HepG2 (cell line): Measurements from ENCODE around the gene CRABP1. TPM values are rescaled to one million over a fixed set of nuclear protein-coding genes. Genes with fewer than 3 reads are reported as not detected.

ENCODE experiments used
- ATAC-seq: fragments of 200-7000 bp; cut with Tn5 transposase; 3 replicates; pipeline ENCODE4 v1.9.1; 2020; ENCODE audit warnings: mild to moderate bottlenecking, moderate library complexity
- BruUV-seq: library from RNA; stranded (reverse); fragments of 400-500 nt; replicated peaks from 2 replicates; lab custom pipeline; 2021; lab: Mats Ljungman, UMichigan
- CTCF ChIA-PET: fragments of 300-600 bp; formaldehyde crosslinking; extraction: SDS; loops from one replicate; lab custom pipeline; 2021; ENCODE audit warnings: low total read pairs, inconsistent platforms, low intra/inter-chr PET ratio; lab: Yijun Ruan, JAX
- POLR2A ChIA-PET: fragments of 350-600 bp; sonication (Branson Sonifier 250); formaldehyde crosslinking; loops from one replicate; lab custom pipeline; 2020; ENCODE audit warnings: antibody characterized with exemption, inconsistent platforms; lab: Yijun Ruan, JAX
- DNase-seq: peaks from one replicate; pipeline ENCODE4 v3.0.0-alpha.2; 2015; ENCODE audit warnings: low spot score
- FAIRE-seq: peaks from 3 replicates; lab custom pipeline; 2011; peaks lifted over from hg19 to GRCh38; lab: Jason Lieb, UNC
- H2AFZ ChIP-seq: one replicate; pipeline ENCODE4 v1.6.1; 2011; ENCODE audit warnings: low read length, inconsistent platforms
- H3K27ac ChIP-seq: fragments of 300-600 bp; 3 replicates; pipeline ENCODE4 v1.8.0; 2011; ENCODE audit warnings: mixed run types, mild to moderate bottlenecking, mixed read lengths, low read length, inconsistent platforms; ENCODE audit not compliant: insufficient read depth; ENCODE audit errors: extremely low read length
- H3K27me3 ChIP-seq, 2 experiments: fragments of 200-600 bp in 1 of 2; 2 replicates in 1 of 2; 3 replicates in 1 of 2; pipeline versions ENCODE4 v1.6.0 to v1.8.0; 2011; ENCODE audit warnings: low read length in 2 of 2, mild to moderate bottlenecking in 2 of 2, moderate library complexity in 2 of 2, inconsistent platforms in 1 of 2; ENCODE audit not compliant: insufficient read depth in 2 of 2, control insufficient read depth in 1 of 2
- H3K36me3 ChIP-seq, 2 experiments: fragments of 200-600 bp in 1 of 2; replicated peaks in 1 of 2; 2 replicates in 1 of 2; 3 replicates in 1 of 2; pipeline versions ENCODE4 v1.5.1 to v1.8.0; 2011; ENCODE audit warnings: low read length in 2 of 2, inconsistent platforms in 1 of 2; ENCODE audit not compliant: insufficient read depth in 2 of 2, control insufficient read depth in 1 of 2
- H3K4me1 ChIP-seq: 2 replicates; pipeline ENCODE4 v1.5.1; 2012; ENCODE audit warnings: low read length, inconsistent platforms; ENCODE audit not compliant: insufficient read depth
- H3K4me2 ChIP-seq: 2 replicates; pipeline ENCODE4 v1.6.0; 2011; ENCODE audit warnings: low read depth, low read length, inconsistent platforms
- H3K4me3 ChIP-seq, 3 experiments: fragments of 200-600 bp in 1 of 3; sonication (generic), shearing (Covaris generic) in 1 of 3; replicated peaks in 1 of 3; 2 replicates each; pipeline ENCODE4 v1.5.1; 2011 to 2016; ENCODE audit warnings: low read length in 3 of 3, inconsistent platforms in 2 of 3, low read depth in 2 of 3, mild to moderate bottlenecking in 2 of 3, control low read depth in 1 of 3, mixed read lengths in 1 of 3; ENCODE audit not compliant: insufficient read depth in 1 of 3
- H3K79me2 ChIP-seq: one replicate; pipeline ENCODE4 v1.6.1; 2011; ENCODE audit warnings: low read length, inconsistent platforms; ENCODE audit not compliant: insufficient read depth
- H3K9ac ChIP-seq: 2 replicates; pipeline ENCODE4 v1.6.0; 2011; ENCODE audit warnings: mild to moderate bottlenecking, low read depth, low read length, inconsistent platforms; ENCODE audit not compliant: insufficient read depth
- H3K9me3 ChIP-seq: 2 replicates; pipeline ENCODE4 v1.5.1; 2012; ENCODE audit warnings: mild to moderate bottlenecking, low read length
- H4K20me1 ChIP-seq: 2 replicates; pipeline ENCODE4 v1.6.0; 2011; ENCODE audit warnings: inconsistent platforms, mild to moderate bottlenecking, low read length, moderate library complexity; ENCODE audit not compliant: insufficient read depth
- BHLHE40 ChIP-seq: IDR thresholded peaks from 2 replicates; pipeline ENCODE4 v1.6.1; 2011; ENCODE audit warnings: low read length, improper control_type of control experiment
- FOXO1 ChIP-seq: sonication (generic); formaldehyde crosslinking; IDR thresholded peaks from 2 replicates; pipeline ENCODE4 v1.4.0; 2020; ENCODE audit warnings: missing genetic modification reagents
- IRX3 ChIP-seq: sonication (generic); formaldehyde crosslinking; IDR thresholded peaks from 2 replicates; pipeline ENCODE4 v1.8.1; 2023; ENCODE audit warnings: mild to moderate bottlenecking, low read depth, missing genetic modification reagents, borderline replicate concordance
- KDM3A ChIP-seq: IDR thresholded peaks from 2 replicates; pipeline ENCODE4 v1.6.1; 2018; ENCODE audit warnings: low read depth, missing compliant biosample characterization
- PRDM10 ChIP-seq: sonication (generic); formaldehyde crosslinking; IDR thresholded peaks from 2 replicates; pipeline ENCODE4 v1.4.0; 2020; ENCODE audit warnings: low read depth, missing genetic modification reagents
- STAT6 ChIP-seq: sonication (generic); formaldehyde crosslinking; IDR thresholded peaks from 2 replicates; pipeline ENCODE4 v1.4.0; 2020; ENCODE audit warnings: missing genetic modification reagents, mild to moderate bottlenecking, borderline replicate concordance
- THRA ChIP-seq: sonication (generic); formaldehyde crosslinking; IDR thresholded peaks from 2 replicates; pipeline ENCODE4 v1.4.0; 2020; ENCODE audit warnings: missing genetic modification reagents, borderline replicate concordance
- UBTF ChIP-seq: sonication (generic); formaldehyde crosslinking; IDR thresholded peaks from 2 replicates; pipeline ENCODE4 v1.4.0; 2020; ENCODE audit warnings: mild to moderate bottlenecking, missing genetic modification reagents
- ZNF256 ChIP-seq: sonication (generic); formaldehyde crosslinking; conservative IDR thresholded peaks from 2 replicates; pipeline ENCODE4 v1.4.0; 2020; ENCODE audit warnings: missing genetic modification reagents
- ZNF576 ChIP-seq: sonication (generic); formaldehyde crosslinking; IDR thresholded peaks from 2 replicates; pipeline ENCODE4 v1.4.0; 2020; ENCODE audit warnings: mild to moderate bottlenecking, missing genetic modification reagents
- WGBS: methylation state at CpG from one replicate; pipeline ENCODE4 v1.1.6; 2017; ENCODE audit warnings: low lambda C conversion rate; 5-methylcytosine and 5-hydroxymethylcytosine counted together
- in situ Hi-C: cut with HindIII; loops from 2 replicates; pipeline ENCODE4 v1.10.0; 2017; ENCODE audit warnings: low pct_unique_long_range_greater_than_20kb; ENCODE audit not compliant: extremely low pct_ligation_motif_present
- intact Hi-C: fragments of 100-400 bp; cut with micrococcal nuclease; formaldehyde crosslinking; loops from one replicate; pipeline ENCODE4 v1.10.0; 2022; ENCODE audit not compliant: unreplicated experiment
- polyA plus RNA-seq, 8 experiments: library from polyadenylated mRNA; depleted of rRNA in 3 of 8; stranded (reverse) in 7 of 8; unstranded in 1 of 8; fragments of >200 nt; fragmentation: Illumina TruSeq in 4 of 8; extraction: Trizol in 4 of 8; gene quantifications; 2 replicates each; pipeline versions ENCODE4 v1.2.1 to v1.2.3, GENCODE V29; 2011 to 2016; ENCODE audit warnings: low read depth in 4 of 8, missing spikeins in 1 of 8, mixed read lengths in 1 of 8; ENCODE audit not compliant: insufficient read depth in 1 of 8
- total RNA-seq, 5 experiments: library from RNA; depleted of rRNA; stranded (reverse); fragments of >200 nt; fragmentation: Illumina TruSeq; extraction: Trizol; gene quantifications; 2 replicates each; pipeline ENCODE4 v1.2.3, GENCODE V29; 2016; ENCODE audit warnings: low read depth in 1 of 5

The CRABP1 gene
- total and polyA plus RNA-seq, 2 of the 13 experiments (the other 11 are each of a cell fraction or from before 2014, with no cell fraction given): not detected

- Histone ChIP-seq H2AFZ (no peak overlapping the region), H3K27ac (no peak overlapping the region), H3K27me3 (peaks cover 2 to 10% of the 10 kb centered on the region in 2 experiments; a peak in 4 of 5 replicates), H4K20me1 (no peaks in the 10 kb centered on the region), H3K4me1 (no peaks in the 10 kb centered on the region), H3K9ac (no peak overlapping the region), H3K4me3 (no peak overlapping the region), H3K9me3 (no peaks in the 10 kb centered on the region), H3K36me3 (no peaks in the 10 kb centered on the region), H3K79me2 (no peaks in the 10 kb centered on the region), H3K4me2 (no peak overlapping the region)
- BruUV-seq: no TSS peak
- 74% methylated on average over 2 of the region's 7 CpGs for WGBS
- POLR2A ChIA-PET: no interaction called here
- ATAC-seq (no peak), FAIRE-seq (no peak), DNase-seq (no peak)
- CTCF ChIA-PET: no interaction called here
- in situ Hi-C loops (no loop called here), intact Hi-C loops (no loop called here)
- TF ChIP-seq PRDM10 (CRISPR knock-in tag) (no peak), STAT6 (CRISPR knock-in tag) (no peak), ZNF576 (CRISPR knock-in tag) (no peak), IRX3 (CRISPR knock-in tag) (no peak), BHLHE40 (no peak), FOXO1 (CRISPR knock-in tag) (no peak), UBTF (CRISPR knock-in tag) (no peak), ZNF256 (CRISPR knock-in tag) (no peak), KDM3A (CRISPR knock-in tag) (no peak), THRA (CRISPR knock-in tag) (no peak)
These were observed 24.1 kb downstream of the CRABP1 start for GRCh38 chr15:78364233-78364632.
